ENCODE results near the gene KPNA2. TPM values are rescaled to one million over a fixed set of nuclear protein-coding genes. Genes with fewer than 3 reads are reported as not detected.

KPNA2 gene
- total and polyA plus RNA-seq, 2 of the 8 experiments (the other 6 are each of a cell fraction or from before 2014, with no cell fraction given): 413 to 612 TPM

GRCh38 chr17:67990909-67991308 lies 44.6 kb upstream of the KPNA2 start (continued):
- TF ChIP-seq CHD7 (IDR thresholded peaks at IDR 0.05; ENCODE audit: insufficient replicate concordance, low read length): no peak
- no peak for TF ChIP-seq HDAC6 (IDR thresholded peaks at IDR 0.05; ENCODE audit: low read depth, low read length)

Data from H1 (cell line).